Renal cortex interstitium (tissue), 11 donors: Measurements from ENCODE around the gene SRMS. TPM values are rescaled to one million over a fixed set of nuclear protein-coding genes. Genes with fewer than 3 reads are reported as not detected.
"Not testable (repeated sequence)": the region's sequence is repeated elsewhere in the genome, so short reads cannot be mapped to it uniquely, and the experiment has no call there.

Experiments used
- DNase-seq, 11 donors: peaks; one replicate each; pipeline ENCODE4 v3.0.0-alpha.2; 2013; ENCODE audit warnings: low read depth in 9 of 11, low spot score in 4 of 11; ENCODE audit errors: extremely low read depth in 1 of 11
- polyA plus RNA-seq, 3 donors: library from polyadenylated mRNA; unstranded; fragments of 120-200 nt; gene quantifications; one replicate each; pipeline ENCODE4 v1.2.1, GENCODE V29; 2013; ENCODE audit not compliant: insufficient read length in 3 of 3

The SRMS gene
- polyA plus RNA-seq, 3 donors = 0.14 to 0.17 (median 0.16) TPM

- no peak for DNase-seq
Observed at GRCh38 chr20:63517376-63518309, 29.9 kb downstream of the SRMS start.

DNA sequence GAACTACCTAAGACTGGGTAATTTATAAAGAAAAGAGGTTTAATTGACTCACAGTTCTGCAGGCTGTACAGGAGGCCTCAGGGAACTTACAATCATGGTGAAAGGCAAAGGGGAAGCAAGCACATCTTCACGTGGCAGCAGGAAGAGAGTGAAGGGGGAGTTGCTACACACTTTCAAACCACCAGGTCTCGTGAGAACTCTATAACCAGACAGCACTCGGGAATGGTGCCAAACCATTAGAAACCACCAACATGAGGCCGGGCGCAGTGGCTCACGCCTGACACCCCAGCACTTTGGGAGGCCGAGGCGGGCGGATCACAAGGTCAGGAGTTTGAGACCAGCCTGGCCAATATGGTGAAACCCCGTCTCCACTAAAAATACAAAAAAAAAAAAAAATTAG, 33.0 kb downstream of the SRMS start:
- DNase-seq = not testable (repeated sequence)

DNA sequence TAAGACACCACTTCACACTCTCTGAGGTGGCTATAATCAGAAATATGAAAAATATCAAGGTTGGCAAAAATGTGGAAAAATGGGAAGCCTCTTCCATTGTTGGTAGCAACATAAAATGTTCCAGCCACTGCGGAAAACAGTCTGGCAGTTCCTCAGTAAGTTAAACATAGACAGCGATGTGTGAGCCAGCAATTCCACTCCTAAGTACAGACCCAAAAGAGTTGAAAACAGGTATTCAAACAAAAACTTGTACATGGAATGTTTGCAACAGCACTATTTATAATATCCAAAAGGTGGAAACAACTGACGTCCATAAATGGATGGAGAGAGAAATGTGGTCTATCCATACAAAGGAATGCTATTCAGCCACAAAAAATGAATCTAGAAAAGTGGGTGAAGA, 34.3 kb downstream of the SRMS start:
- no peak for DNase-seq

- no peak for DNase-seq
Observed at GRCh38 chr20:63509088-63509564, 38.4 kb downstream of the SRMS start.

DNA sequence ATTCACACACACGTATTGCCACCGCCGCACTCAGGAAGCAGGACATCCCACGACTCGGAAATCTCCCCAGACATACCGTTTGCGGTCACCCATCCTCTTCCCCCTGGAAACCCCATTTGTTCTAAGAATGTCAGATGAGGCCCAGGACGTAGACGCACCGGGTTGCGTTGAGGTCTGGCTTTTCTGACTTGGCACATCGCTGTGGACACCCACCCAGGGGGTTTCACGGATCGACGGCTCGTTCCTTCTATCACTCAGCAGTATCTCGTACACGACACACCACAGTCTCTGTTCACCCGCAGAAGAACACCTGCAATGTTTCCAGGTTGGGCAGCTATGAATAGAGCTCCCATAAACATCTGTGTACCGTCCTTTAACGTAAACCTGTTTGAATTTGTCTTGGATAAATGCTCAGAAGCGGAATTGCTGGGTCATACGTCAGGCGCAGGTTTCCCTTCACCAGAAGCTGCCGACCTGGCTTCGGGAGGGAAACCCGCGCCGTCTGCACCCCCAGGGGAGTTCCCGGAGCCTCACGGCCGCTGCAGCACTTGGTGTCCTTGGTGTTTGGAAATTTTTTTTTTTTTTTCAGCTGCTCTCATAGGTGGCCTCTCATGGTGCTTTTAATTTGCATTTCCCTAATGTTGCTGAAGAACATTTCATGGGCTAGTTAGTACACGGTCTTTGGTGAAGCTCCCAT, 39.3 kb downstream of the SRMS start:
- no peak for DNase-seq

GRCh38 chr20:63507083-63507743, 40.3 kb downstream of the SRMS start:
- DNase-seq = no peak

DNA sequence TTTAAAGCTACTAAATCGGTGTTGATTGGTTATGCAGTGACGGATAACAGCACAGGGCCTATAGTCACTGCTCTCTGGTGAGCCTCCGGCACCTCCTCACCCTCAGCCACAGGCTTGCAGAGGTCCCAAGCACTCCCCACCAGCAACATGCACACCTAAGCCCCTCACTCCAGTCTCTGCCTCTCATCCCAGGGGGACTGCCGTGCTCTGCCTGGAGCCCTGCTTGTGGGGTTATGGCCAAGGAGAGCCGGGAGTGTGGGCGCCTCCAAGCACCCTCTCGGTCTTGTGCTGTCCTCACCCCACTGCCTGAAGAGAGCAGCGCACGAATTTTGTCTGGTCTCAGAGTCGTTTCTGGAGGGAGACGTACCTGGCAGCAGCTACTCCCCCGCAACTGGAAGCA, 41.8 kb downstream of the SRMS start:
- DNase-seq = no peak

DNA sequence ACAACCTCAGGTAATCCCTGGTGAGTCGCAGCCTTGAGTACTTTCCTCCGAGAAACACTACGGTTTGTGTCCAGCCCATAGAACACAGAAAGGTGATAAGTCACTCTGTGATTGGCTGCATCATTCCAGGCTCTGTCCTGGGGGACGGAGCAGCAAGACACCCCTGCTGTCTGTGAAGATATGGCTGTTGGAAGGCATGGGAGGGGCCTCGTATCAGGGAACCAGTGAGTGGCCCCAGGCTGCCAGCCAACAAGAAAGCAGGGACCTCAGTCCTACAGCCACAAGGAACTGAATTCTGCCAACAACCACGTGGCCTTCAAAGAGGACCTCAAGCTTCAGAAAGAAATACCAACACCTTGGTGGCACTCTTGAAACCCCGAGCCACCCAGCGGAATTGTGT, 42.3 kb downstream of the SRMS start:
- no peak for DNase-seq

GRCh38 chr20:63504642-63505041, 42.9 kb downstream of the SRMS start:
- no peak for DNase-seq

- DNase-seq = no peak
Observed at GRCh38 chr20:63503524-63503923, 44.0 kb downstream of the SRMS start.

- DNase-seq = no peak
Observed at GRCh38 chr20:63502671-63503172, 44.8 kb downstream of the SRMS start.

- no peak for DNase-seq
Observed at GRCh38 chr20:63501818-63502670, 45.5 kb downstream of the SRMS start.

GRCh38 chr20:63500902-63501817, 46.4 kb downstream of the SRMS start:
- DNase-seq = no peak

GRCh38 chr20:63500151-63500901, 47.2 kb downstream of the SRMS start:
- DNase-seq = no peak

DNA sequence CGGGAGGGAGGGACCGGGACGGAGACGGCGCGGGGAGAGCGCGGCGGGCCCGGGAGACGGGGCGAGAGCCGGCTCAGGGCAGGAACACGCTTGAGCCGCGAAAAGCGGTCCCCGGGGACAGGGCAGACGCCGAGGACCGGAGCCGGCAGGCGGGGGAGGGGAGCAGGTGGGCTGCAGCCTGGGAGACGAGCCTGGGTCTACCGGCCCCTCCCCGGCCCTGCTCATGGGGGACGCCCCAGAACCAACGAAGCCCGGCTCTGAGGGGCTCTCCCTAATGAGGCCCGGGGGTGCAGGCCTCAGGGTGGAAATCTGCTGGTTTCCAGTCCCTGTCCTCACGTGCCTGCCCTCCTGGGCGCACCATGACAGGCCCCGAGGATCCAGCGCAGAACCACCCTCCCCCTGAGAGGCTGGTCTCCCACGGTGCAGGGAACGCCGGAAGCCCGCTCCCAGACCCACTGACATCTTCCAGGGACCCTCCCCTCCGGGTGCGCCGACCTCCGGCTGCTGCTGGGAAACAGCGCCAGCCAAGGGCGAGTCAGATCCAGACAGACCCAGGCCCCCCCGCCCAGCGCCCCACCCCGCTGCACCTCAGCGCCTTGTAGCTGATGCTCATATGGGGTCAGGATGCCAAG, 48.1 kb downstream of the SRMS start:
- DNase-seq = no peak

DNA sequence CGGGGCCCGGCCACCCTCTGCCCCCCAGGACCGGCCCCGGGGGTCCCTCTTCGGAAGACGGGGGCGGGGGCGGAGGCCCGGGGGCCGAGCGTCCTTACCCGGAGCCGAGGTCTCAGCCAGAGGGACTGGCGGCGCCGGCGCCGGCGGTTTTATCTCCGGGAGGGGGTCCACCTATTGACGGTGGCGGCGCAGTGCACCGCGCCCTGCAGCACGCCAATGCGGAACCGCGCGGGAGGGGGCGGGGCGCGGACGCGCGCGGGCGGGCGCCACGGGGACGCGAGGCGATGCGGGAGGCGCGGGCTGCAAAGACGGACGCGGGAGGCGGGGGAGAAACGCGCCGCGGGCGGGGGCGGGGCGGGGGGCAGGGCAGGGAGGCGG, 48.6 kb downstream of the SRMS start, which contains the start of gene EEF1A2:
Gene EEF1A2 (minus strand): TSS at position 124 of the 378 bp plus-strand sequence. CDS start 1,320 bp downstream, outside the sequence.
- DNase-seq = no peak
